H1 (cell line): ENCODE data around the gene TCF7L1. TPM values are rescaled to one million over a fixed set of nuclear protein-coding genes. Genes with fewer than 3 reads are reported as not detected.

ENCODE experiments used
- CTCF ChIA-PET: fragments of 300-600 bp; sonication (Branson Sonifier 250); formaldehyde crosslinking; loops from one replicate; lab custom pipeline; 2021; ENCODE audit not compliant: partially characterized antibody; lab: Charles Lee
- POLR2A ChIA-PET: fragments of 300-600 bp; sonication (Branson Sonifier 250); formaldehyde crosslinking; loops from one replicate; lab custom pipeline; 2021; ENCODE audit warnings: inconsistent platforms; ENCODE audit not compliant: partially characterized antibody; lab: Charles Lee
- DNase-seq, 2 experiments: peaks; one replicate each; pipeline versions ENCODE4 v3.0.0 to v3.0.0-alpha.2; 2010 to 2022; ENCODE audit warnings: low spot score in 2 of 2, low read depth in 1 of 2, mixed read lengths in 1 of 2
- FAIRE-seq: peaks from 2 replicates; lab custom pipeline; 2011; peaks lifted over from hg19 to GRCh38; lab: Jason Lieb, UNC
- H2AFZ ChIP-seq: 2 replicates; pipeline ENCODE4 v1.8.1; 2012; ENCODE audit warnings: low read length, inconsistent platforms
- H2AK5ac ChIP-seq: 2 replicates; pipeline ENCODE4 v1.6.1; 2013; ENCODE audit warnings: low read depth, low read length
- H2BK120ac ChIP-seq: replicated peaks from 2 replicates; pipeline ENCODE3; 2013; ENCODE audit warnings: low read depth, low read length, inconsistent platforms
- H2BK12ac ChIP-seq: 2 replicates; pipeline ENCODE4 v1.6.1; 2013; ENCODE audit warnings: low read depth, low read length
- H2BK15ac ChIP-seq: 2 replicates; pipeline ENCODE4 v1.6.1; 2013; ENCODE audit warnings: low read length
- H2BK20ac ChIP-seq: 2 replicates; pipeline ENCODE4 v1.6.1; 2013; ENCODE audit warnings: low read length
- H2BK5ac ChIP-seq: 2 replicates; pipeline ENCODE4 v1.6.1; 2013; ENCODE audit warnings: low read depth, low read length
- H3K14ac ChIP-seq: 2 replicates; pipeline ENCODE4 v1.6.1; 2013; ENCODE audit warnings: inconsistent platforms; ENCODE audit not compliant: insufficient read length
- H3K18ac ChIP-seq: 2 replicates; pipeline ENCODE4 v1.6.1; 2013; ENCODE audit warnings: low read length; ENCODE audit errors: extremely low read depth
- H3K23ac ChIP-seq: 2 replicates; pipeline ENCODE4 v1.6.1; 2013; ENCODE audit warnings: inconsistent platforms; ENCODE audit not compliant: insufficient read length
- H3K23me2 ChIP-seq: 2 replicates; pipeline ENCODE4 v1.6.1; 2013; ENCODE audit warnings: low read depth, low read length
- H3K27ac ChIP-seq: 2 replicates; pipeline ENCODE4 v1.6.1; 2011; ENCODE audit warnings: low read depth, low read length, inconsistent platforms
- H3K27me3 ChIP-seq, 4 experiments: replicated peaks in 1 of 4; 1 replicate in 1 of 4; 2 replicates in 3 of 4; pipeline versions ENCODE4 v1.6.1 to v1.8.1; 2011 to 2013; ENCODE audit warnings: low read length in 3 of 4, mild to moderate bottlenecking in 3 of 4, inconsistent platforms in 2 of 4, mixed read lengths in 2 of 4, moderate library complexity in 1 of 4; ENCODE audit not compliant: control insufficient read depth in 3 of 4, insufficient read depth in 3 of 4; ENCODE audit errors: extremely low read depth in 1 of 4
- H3K36me3 ChIP-seq, 4 experiments: 2 replicates each; pipeline versions ENCODE4 v1.6.1 to v1.8.1; 2011 to 2013; ENCODE audit warnings: mild to moderate bottlenecking in 4 of 4, low read length in 3 of 4, moderate library complexity in 2 of 4, control low read depth in 1 of 4, inconsistent platforms in 1 of 4; ENCODE audit not compliant: insufficient read depth in 4 of 4, control insufficient read depth in 2 of 4
- H3K4ac ChIP-seq: replicated peaks from 2 replicates; pipeline ENCODE3; 2013; ENCODE audit warnings: low read length, low read depth, mixed read lengths, inconsistent platforms; ENCODE audit not compliant: insufficient read length
- H3K4me1 ChIP-seq, 4 experiments: replicated peaks in 1 of 4; 1 replicate in 1 of 4; 2 replicates in 3 of 4; pipeline versions ENCODE4 v1.6.1 to v1.8.1; 2011 to 2013; ENCODE audit warnings: low read length in 3 of 4, inconsistent platforms in 2 of 4, mixed read lengths in 1 of 4; ENCODE audit not compliant: insufficient read depth in 4 of 4, control insufficient read depth in 3 of 4
- H3K4me2 ChIP-seq, 2 experiments: 2 replicates each; pipeline versions ENCODE4 v1.6.1 to v1.8.1; 2011 to 2013; ENCODE audit warnings: low read depth in 2 of 2, low read length in 2 of 2, control low read depth in 1 of 2, inconsistent platforms in 1 of 2, mild to moderate bottlenecking in 1 of 2; ENCODE audit not compliant: insufficient read depth in 1 of 2
- H3K4me3 ChIP-seq, 4 experiments: fragments of 200-600, 300-600 bp in 1 of 4; sonication (generic), shearing (Covaris generic), sonication (Bioruptor Twin) in 1 of 4; 2 replicates each; pipeline versions ENCODE4 v1.5.1 to v1.8.1; 2011 to 2016; ENCODE audit warnings: low read length in 4 of 4, low read depth in 3 of 4, control low read depth in 2 of 4, inconsistent platforms in 2 of 4, mild to moderate bottlenecking in 2 of 4, mixed read lengths in 1 of 4, moderate library complexity in 1 of 4; ENCODE audit not compliant: insufficient read depth in 2 of 4; ENCODE audit errors: extremely low read depth in 1 of 4
- H3K56ac ChIP-seq: replicated peaks from 2 replicates; pipeline ENCODE3; 2013; ENCODE audit warnings: low read depth, mild to moderate bottlenecking, mixed read lengths, low read length, inconsistent platforms; ENCODE audit not compliant: insufficient read length
- H3K79me1 ChIP-seq: 2 replicates; pipeline ENCODE4 v1.6.1; 2013; ENCODE audit warnings: low read depth, low read length, control low read depth
- H3K79me2 ChIP-seq, 2 experiments: 2 replicates each; pipeline versions ENCODE4 v1.6.1 to v1.8.1; 2012 to 2013; ENCODE audit warnings: low read length in 2 of 2, mild to moderate bottlenecking in 2 of 2, inconsistent platforms in 1 of 2; ENCODE audit not compliant: insufficient read depth in 2 of 2, control insufficient read depth in 1 of 2
- H3K9ac ChIP-seq, 4 experiments: replicated peaks in 1 of 4; 1 replicate in 1 of 4; 2 replicates in 3 of 4; pipeline versions ENCODE4 v1.6.1 to v1.8.1; 2011 to 2013; ENCODE audit warnings: low read depth in 3 of 4, low read length in 3 of 4, control low read depth in 2 of 4, mild to moderate bottlenecking in 2 of 4, moderate library complexity in 2 of 4, inconsistent platforms in 1 of 4; ENCODE audit errors: extremely low read depth in 1 of 4
- H3K9me3 ChIP-seq, 2 experiments: 2 replicates each; pipeline versions ENCODE4 v1.6.1 to v1.8.1; 2012 to 2013; ENCODE audit warnings: mild to moderate bottlenecking in 2 of 2, moderate library complexity in 2 of 2, control low read depth in 1 of 2, inconsistent platforms in 1 of 2, low read depth in 1 of 2, low read length in 1 of 2, mixed read lengths in 1 of 2; ENCODE audit not compliant: insufficient read depth in 2 of 2
- H4K20me1 ChIP-seq, 2 experiments: replicated peaks in 1 of 2; 2 replicates each; pipeline versions ENCODE3 to v1.8.1; 2011 to 2013; ENCODE audit warnings: inconsistent platforms in 2 of 2, low read length in 2 of 2, mild to moderate bottlenecking in 1 of 2; ENCODE audit not compliant: insufficient read depth in 2 of 2, control insufficient read depth in 1 of 2
- H4K5ac ChIP-seq: 2 replicates; pipeline ENCODE4 v1.6.1; 2013; ENCODE audit warnings: low read length, low read depth, mixed read lengths, inconsistent platforms; ENCODE audit not compliant: insufficient read length
- H4K8ac ChIP-seq: 2 replicates; pipeline ENCODE4 v1.8.0; 2013; ENCODE audit warnings: mild to moderate bottlenecking, moderate library complexity, low read length, inconsistent platforms; ENCODE audit not compliant: insufficient read depth; ENCODE audit errors: extremely low read depth
- H4K91ac ChIP-seq: replicated peaks from 2 replicates; pipeline ENCODE3; 2013; ENCODE audit warnings: low read length, mixed read lengths, inconsistent platforms; ENCODE audit not compliant: insufficient read length
- ATF3 ChIP-seq: IDR thresholded peaks from 2 replicates; pipeline ENCODE4 v1.6.1; 2011; ENCODE audit warnings: low read depth, mild to moderate bottlenecking, low read length; ENCODE audit not compliant: insufficient read depth
- BRCA1 ChIP-seq: IDR thresholded peaks from 2 replicates; pipeline ENCODE4 v1.6.1; 2012; ENCODE audit warnings: low read depth, low read length, improper control_type of control experiment
- CREB1 ChIP-seq: IDR thresholded peaks from 2 replicates; pipeline ENCODE4 v1.6.1; 2012; ENCODE audit warnings: inconsistent platforms
- CTCF ChIP-seq, 3 experiments: IDR thresholded peaks; 1 replicate in 2 of 3; 2 replicates in 1 of 3; pipeline versions ENCODE4 v1.5.1 to v1.6.1; 2011; ENCODE audit warnings: low read length in 3 of 3, mild to moderate bottlenecking in 3 of 3, inconsistent platforms in 2 of 3, low read depth in 1 of 3, moderate library complexity in 1 of 3; ENCODE audit not compliant: insufficient read depth in 1 of 3; ENCODE audit errors: control extremely low read depth in 1 of 3
- NANOG ChIP-seq: IDR thresholded peaks from 2 replicates; pipeline ENCODE4 v1.6.1; 2011; ENCODE audit warnings: low read length, low read depth, mild to moderate bottlenecking, inconsistent platforms; ENCODE audit not compliant: insufficient read depth, poor library complexity, severe bottlenecking
- POLR2A ChIP-seq, 2 experiments: IDR thresholded peaks; 1 replicate in 1 of 2; 2 replicates in 1 of 2; pipeline ENCODE4 v1.6.1; 2011; ENCODE audit warnings: low read depth in 2 of 2, low read length in 2 of 2, mild to moderate bottlenecking in 2 of 2; ENCODE audit errors: control extremely low read depth in 1 of 2
- RBBP5 ChIP-seq: IDR thresholded peaks from 2 replicates; pipeline ENCODE4 v1.7.1; 2012; ENCODE audit warnings: low read depth, mild to moderate bottlenecking, inconsistent platforms, low read length, moderate library complexity, borderline replicate concordance
- TBP ChIP-seq: IDR thresholded peaks from 2 replicates; pipeline ENCODE4 v1.6.1; 2011; ENCODE audit warnings: low read depth, low read length, improper control_type of control experiment
- TEAD4 ChIP-seq: IDR thresholded peaks from 2 replicates; pipeline ENCODE4 v1.6.1; 2012; ENCODE audit warnings: low read depth, low read length, inconsistent platforms, mixed read lengths
- ZNF274 ChIP-seq: IDR thresholded peaks from 2 replicates; pipeline ENCODE4 v1.7.0; 2012; ENCODE audit warnings: low read length, borderline replicate concordance; ENCODE audit errors: extremely low read depth
- WGBS, 2 experiments: shearing (Covaris generic) in 1 of 2; methylation state at CpG; one replicate each; pipeline versions ENCODE4 v1.1.6 to v1.1.7; 2013 to 2015; ENCODE audit warnings: low lambda C conversion rate in 2 of 2, mixed read lengths in 2 of 2, inconsistent platforms in 1 of 2, low coverage in 1 of 2, missing lambda C conversion rate in 1 of 2; ENCODE audit not compliant: insufficient replicate concordance in 2 of 2, insufficient coverage in 1 of 2, insufficient read length in 1 of 2; ENCODE audit errors: extremely low coverage in 1 of 2, missing lambda C conversion rate in 1 of 2; 5-methylcytosine and 5-hydroxymethylcytosine counted together
- polyA plus RNA-seq, 7 experiments: library from polyadenylated mRNA; depleted of rRNA in 3 of 7; stranded (reverse) in 5 of 7; unstranded in 2 of 7; fragments of >200 nt in 5 of 7; fragments of 200-250 nt in 2 of 7; gene quantifications; 1 replicate in 5 of 7; 2 replicates in 1 of 7; 4 replicates in 1 of 7; pipeline versions ENCODE4 v1.2.1 to v1.2.3, GENCODE V29; 2011 to 2013; ENCODE audit warnings: missing spikeins in 2 of 7, mixed read lengths in 2 of 7
- total RNA-seq: library from RNA; stranded (reverse); fragmentation: NEBNext Ultra II Directional; extraction: Animal tissue kit (Norgen Biotek cat#: 25700); gene quantifications from 2 replicates; pipeline ENCODE4 v1.2.1, GENCODE V29; 2021

Gene TCF7L1
- total and polyA plus RNA-seq, 2 of the 8 experiments (the other 6 are each of a cell fraction or from before 2014, with no cell fraction given) = 27.5 to 108 TPM

DNA sequence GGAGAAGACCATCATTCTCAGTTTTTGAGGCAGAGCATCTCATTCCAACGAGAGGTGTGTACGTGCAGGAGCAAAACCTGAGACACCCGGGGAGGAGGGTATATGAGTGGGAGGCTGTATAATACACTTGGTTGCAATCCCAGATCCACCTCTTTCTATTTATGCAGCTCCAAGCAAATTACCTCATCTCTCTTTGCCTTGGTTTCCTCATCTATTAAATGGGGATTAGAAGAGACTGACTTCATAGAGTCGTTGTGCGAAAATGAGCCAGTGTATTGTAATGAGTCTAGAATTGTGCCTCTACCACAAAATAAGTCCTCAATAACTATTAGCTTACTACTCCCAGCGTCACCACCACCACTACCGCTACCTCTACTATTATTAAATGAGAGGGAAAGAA lies 154.5 kb downstream of the TCF7L1 start:
- peaks cover 0 to 11% (median under 1%) of the 10 kb centered on the region in 4 experiments; a peak in 2 of 7 replicates for H3K4me1 ChIP-seq
- H3K27me3 ChIP-seq = no peaks in the 10 kb centered on the region
- no peak for FAIRE-seq
- CTCF ChIA-PET = interaction anchor here (0.6 to 6.4 kb wide), 17 partner anchors 9 to 394 kb away, joined by 3 to 137 read pairs (median 4); partner anchors contain the start of gene TCF7L1
- H3K79me2 ChIP-seq = peaks cover 0 to 10% of the 10 kb centered on the region in 2 experiments; a peak in 1 of 4 replicates
- H2AK5ac ChIP-seq = no peak overlapping the region
- no peak overlapping the region for H3K4me2 ChIP-seq
- H3K56ac ChIP-seq = no peak overlapping the region
- H4K20me1 ChIP-seq = peaks cover 0 to 6% of the 10 kb centered on the region in 2 experiments
- no peak overlapping the region for H3K4ac ChIP-seq
- H3K23me2 ChIP-seq = no peaks in the 10 kb centered on the region
- TF ChIP-seq BRCA1 = no peak
- no peak for TF ChIP-seq NANOG
- no peak for TF ChIP-seq POLR2A (IDR thresholded peaks at IDR 0.05; ENCODE audit: control extremely low read depth in 1 of 2, low read depth in 2 of 2, low read length in 2 of 2)
- no peak for TF ChIP-seq TBP
- no peak for TF ChIP-seq TEAD4
- TF ChIP-seq RBBP5 = no peak
- TF ChIP-seq CTCF (IDR thresholded peaks at IDR 0.05; ENCODE audit: control extremely low read depth in 1 of 3, insufficient read depth in 1 of 3, low read depth in 1 of 3, low read length in 3 of 3) = no peak
- TF ChIP-seq CREB1 = no peak
- no peak for TF ChIP-seq ZNF274
- no peak for TF ChIP-seq ATF3
- TF ChIP-seq, all 59 proteins: peak for 0
- no peak overlapping the region for H3K9ac ChIP-seq
- 91% methylated on average over 7 of the region's 7 CpGs; no CpG with 5 or more reads in 1 of the 2 experiments for WGBS, 2 experiments
- H3K9me3 ChIP-seq = no peaks in the 10 kb centered on the region
- H3K23ac ChIP-seq = no peak overlapping the region
- no peak overlapping the region for H2AFZ ChIP-seq
- no peak overlapping the region for H3K14ac ChIP-seq
- H2BK120ac ChIP-seq = no peak overlapping the region
- H4K8ac ChIP-seq = no peak overlapping the region
- H3K18ac ChIP-seq = no peak overlapping the region
- POLR2A ChIA-PET = interaction anchor here (1.0 to 1.4 kb wide), 2 partner anchors 15 to 155 kb away, joined by 4 to 6 read pairs; partner anchors contain the start of gene TCF7L1
- H2BK5ac ChIP-seq = no peak overlapping the region
- no peak overlapping the region for H4K5ac ChIP-seq
- no peak overlapping the region for H3K4me3 ChIP-seq
- H2BK12ac ChIP-seq = no peak overlapping the region
- no peaks in the 10 kb centered on the region; the same call in 1 of the 2 replicates for H3K79me1 ChIP-seq
- H3K27ac ChIP-seq = no peak overlapping the region
- H3K36me3 ChIP-seq = peaks cover 2 to 20% (median 12%) of the 10 kb centered on the region in 4 experiments; a peak in 7 of 8 replicates
- H2BK15ac ChIP-seq = no peak overlapping the region
- DNase-seq = no peak
- H4K91ac ChIP-seq = no peak overlapping the region
- no peak overlapping the region for H2BK20ac ChIP-seq
